Endodermal cell (in vitro differentiated cells): Measurements from ENCODE around the gene U2AF1L4. TPM values are rescaled to one million over a fixed set of nuclear protein-coding genes. Genes with fewer than 3 reads are reported as not detected.

Source experiments
- DNase-seq: peaks from one replicate; pipeline ENCODE4 v3.0.0-alpha.2; 2017
- H3K27ac ChIP-seq: 2 replicates; pipeline ENCODE4 v1.5.1; 2013; ENCODE audit warnings: mild to moderate bottlenecking, low read depth, low read length, moderate library complexity
- H3K27me3 ChIP-seq: 2 replicates; pipeline ENCODE4 v1.6.1; 2013; ENCODE audit warnings: mild to moderate bottlenecking, low read length, moderate library complexity; ENCODE audit not compliant: insufficient read depth, control insufficient read depth, poor library complexity, severe bottlenecking
- H3K36me3 ChIP-seq: 2 replicates; pipeline ENCODE4 v1.7.0; 2013; ENCODE audit warnings: mild to moderate bottlenecking, low read length, moderate library complexity; ENCODE audit not compliant: control insufficient read depth, insufficient read depth
- H3K4me1 ChIP-seq: one replicate; pipeline ENCODE4 v1.7.0; 2013; ENCODE audit warnings: low read length; ENCODE audit not compliant: control insufficient read depth, insufficient read depth
- H3K4me3 ChIP-seq: 2 replicates; pipeline ENCODE4 v1.5.1; 2013; ENCODE audit warnings: mild to moderate bottlenecking, low read length, moderate library complexity
- H3K9ac ChIP-seq: 2 replicates; pipeline ENCODE4 v1.6.1; 2013; ENCODE audit warnings: mild to moderate bottlenecking, low read length, moderate library complexity; ENCODE audit not compliant: poor library complexity, severe bottlenecking; ENCODE audit errors: extremely low read depth
- H3K9me3 ChIP-seq: 2 replicates; pipeline ENCODE4 v1.6.1; 2013; ENCODE audit warnings: mild to moderate bottlenecking, low read length, moderate library complexity; ENCODE audit not compliant: control insufficient read depth
- H3K27ac Mint-ChIP-seq: 2 replicates; pipeline ENCODE4 v1.8.0; 2020; ENCODE audit warnings: mixed read lengths
- H3K27me3 Mint-ChIP-seq: 2 replicates; pipeline ENCODE4 v1.8.0; 2021; ENCODE audit warnings: mild to moderate bottlenecking, mixed read lengths; ENCODE audit not compliant: insufficient read depth
- H3K36me3 Mint-ChIP-seq: 2 replicates; pipeline ENCODE4 v1.8.0; 2020; ENCODE audit warnings: low read depth, mixed read lengths
- H3K4me1 Mint-ChIP-seq: 2 replicates; pipeline ENCODE4 v1.8.0; 2020; ENCODE audit warnings: mixed read lengths
- H3K4me3 Mint-ChIP-seq: 2 replicates; pipeline ENCODE4 v1.8.0; 2020; ENCODE audit warnings: mild to moderate bottlenecking, moderate library complexity, mixed read lengths
- H3K9me3 Mint-ChIP-seq: 2 replicates; pipeline ENCODE4 v1.8.0; 2020; ENCODE audit warnings: mild to moderate bottlenecking, mixed read lengths
- CTCF ChIP-seq: fragments of 200-600 bp; sonication (generic); conservative IDR thresholded peaks from 2 replicates; pipeline ENCODE4 v1.5.0; 2021; ENCODE audit warnings: antibody characterized with exemption, mild to moderate bottlenecking
- WGBS, 2 experiments: methylation state at CpG; one replicate each; pipeline versions ENCODE4 v1.1.5 to v1.1.7; 2013; ENCODE audit warnings: missing lambda C conversion rate in 2 of 2, mixed read lengths in 1 of 2; ENCODE audit not compliant: insufficient coverage in 1 of 2, insufficient read length in 1 of 2; 5-methylcytosine and 5-hydroxymethylcytosine counted together
- total RNA-seq, 2 donors: library from RNA; stranded (reverse); fragmentation: NEBNext Ultra II Directional in 1 of 2; extraction: Animal tissue kit (Norgen Biotek cat#: 25700) in 1 of 2; gene quantifications; 2 replicates in 1 of 2; 3 replicates in 1 of 2; pipeline ENCODE4 v1.2.1, GENCODE V29; 2021

U2AF1L4 gene
- total RNA-seq, 2 donors from 2014 or later: 17.3 to 23.2 TPM

GRCh38 chr19:35750167-35750566 is 4.9 kb upstream of the U2AF1L4 start:
- H3K36me3 Mint-ChIP-seq: peaks cover 2% of the 10 kb centered on the region
- Histone ChIP-seq H3K36me3 (peaks cover 9% of the 10 kb centered on the region), H3K9me3 (no peaks in the 10 kb centered on the region), H3K4me3 (no peak overlapping the region), H3K9ac (no peak overlapping the region), H3K27ac (no peak overlapping the region), H3K4me1 (no peaks in the 10 kb centered on the region), H3K27me3 (peaks cover 4% of the 10 kb centered on the region)
- H3K9me3 Mint-ChIP-seq: no peaks in the 10 kb centered on the region
- peaks cover 12% of the 10 kb centered on the region for H3K4me1 Mint-ChIP-seq
- H3K27me3 Mint-ChIP-seq: peaks cover 10% of the 10 kb centered on the region
- no peak for TF ChIP-seq CTCF
- H3K4me3 Mint-ChIP-seq: peak overlapping the region; percentile 26
- H3K27ac Mint-ChIP-seq: no peak overlapping the region
- DNase-seq: no peak
- WGBS, 2 experiments: 85 to 95% methylated on average over 3 to 5 of the region's 5 CpGs

- no peak for TF ChIP-seq CTCF
- Histone ChIP-seq H3K36me3 (peaks cover 6% of the 10 kb centered on the region), H3K9ac (peak within 1 kb of the TSS; percentile 65), H3K4me3 (peak within 1 kb of the TSS; percentile 92), H3K9me3 (no peaks in the 10 kb centered on the region), H3K27me3 (no peaks in the 10 kb centered on the region), H3K27ac (no peak within 1 kb of the TSS), H3K4me1 (no peaks in the 10 kb centered on the region)
- Mint-ChIP-seq H3K4me1 (peaks cover 10% of the 10 kb centered on the region), H3K36me3 (peaks cover 2% of the 10 kb centered on the region), H3K27me3 (no peaks in the 10 kb centered on the region), H3K9me3 (no peaks in the 10 kb centered on the region), H3K4me3 (peak within 1 kb of the TSS; percentile 91), H3K27ac (peak within 1 kb of the TSS; percentile 95)
- WGBS, 2 experiments: 3% methylated on average over 19 to 44 of the region's 45 CpGs
- peak; percentile 100 for DNase-seq
Measured at GRCh38 chr19:35748106-35749020, 3.1 kb upstream of the U2AF1L4 start, which contains the start of gene LIN37. LIN37 (plus strand) TSS chr19:35748576; CDS start chr19:35748725, 149 bp downstream.

DNA sequence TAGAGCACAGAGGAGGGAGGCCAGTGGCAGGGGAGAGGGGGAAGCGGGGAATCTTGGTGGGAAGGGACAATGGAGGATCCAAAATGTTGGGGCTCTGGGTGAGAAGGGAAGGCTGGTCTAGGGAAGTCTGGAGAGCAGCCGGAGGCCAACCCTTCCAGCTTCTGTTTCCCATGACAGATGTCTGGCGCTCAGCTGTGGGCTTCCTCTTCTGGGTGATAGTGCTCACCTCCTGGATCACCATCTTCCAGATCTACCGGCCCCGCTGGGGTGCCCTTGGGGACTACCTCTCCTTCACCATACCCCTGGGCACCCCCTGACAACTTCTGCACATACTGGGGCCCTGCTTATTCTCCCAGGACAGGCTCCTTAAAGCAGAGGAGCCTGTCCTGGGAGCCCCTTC is 1.3 kb upstream of the U2AF1L4 start:
- Histone ChIP-seq H3K4me1 (no peaks in the 10 kb centered on the region), H3K4me3 (peak overlapping the region; percentile 98), H3K27ac (no peak overlapping the region), H3K9me3 (no peaks in the 10 kb centered on the region), H3K36me3 (peaks cover 3% of the 10 kb centered on the region), H3K9ac (peak overlapping the region; percentile 99), H3K27me3 (no peaks in the 10 kb centered on the region)
- H3K36me3 Mint-ChIP-seq: peaks cover 9% of the 10 kb centered on the region
- DNase-seq: no peak
- no peaks in the 10 kb centered on the region for H3K27me3 Mint-ChIP-seq
- peaks cover 10% of the 10 kb centered on the region for H3K4me1 Mint-ChIP-seq
- peak overlapping the region; percentile 100 for H3K27ac Mint-ChIP-seq
- H3K4me3 Mint-ChIP-seq: peak overlapping the region; percentile 82
- no peak for TF ChIP-seq CTCF
- H3K9me3 Mint-ChIP-seq: no peaks in the 10 kb centered on the region
- whole genome bisulfite sequencing, 2 experiments: 86 to 96% methylated on average over 4 to 5 of the region's 5 CpGs
